NCI-H226 (cell line): ENCODE results near the gene SAT1.

Source experiments
- DNase-seq: peaks from one replicate; pipeline ENCODE4 v3.0.0-alpha.2; 2015

The SAT1 gene

GRCh38 chrX:23811656-23812055 is 28.7 kb downstream of the SAT1 start:
- no peak for DNase-seq

GRCh38 chrX:23813808-23814207 is 30.8 kb downstream of the SAT1 start:
- DNase-seq = no peak

DNA sequence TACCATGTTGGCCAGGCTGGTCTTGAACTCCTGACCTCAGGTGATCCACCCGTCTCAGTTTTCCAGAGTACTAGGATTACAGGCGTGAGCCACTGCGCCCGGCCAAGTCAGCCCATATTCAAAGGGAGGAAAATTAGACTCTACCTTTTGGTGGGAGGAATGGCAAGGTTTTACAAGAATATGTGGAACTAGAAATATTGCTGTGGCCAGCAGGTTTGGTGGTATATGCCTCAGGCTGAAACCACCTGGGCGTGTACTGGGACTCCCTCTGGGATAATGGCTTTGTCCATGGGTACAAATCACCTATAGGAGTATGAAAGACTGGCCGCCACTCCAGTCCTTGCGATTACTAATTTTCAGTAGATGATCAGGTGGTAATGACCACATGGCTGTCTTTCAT is 32.4 kb downstream of the SAT1 start:
- DNase-seq = no peak

- no peak for DNase-seq
These were observed 33.2 kb downstream of the SAT1 start for GRCh38 chrX:23816179-23816578.

DNA sequence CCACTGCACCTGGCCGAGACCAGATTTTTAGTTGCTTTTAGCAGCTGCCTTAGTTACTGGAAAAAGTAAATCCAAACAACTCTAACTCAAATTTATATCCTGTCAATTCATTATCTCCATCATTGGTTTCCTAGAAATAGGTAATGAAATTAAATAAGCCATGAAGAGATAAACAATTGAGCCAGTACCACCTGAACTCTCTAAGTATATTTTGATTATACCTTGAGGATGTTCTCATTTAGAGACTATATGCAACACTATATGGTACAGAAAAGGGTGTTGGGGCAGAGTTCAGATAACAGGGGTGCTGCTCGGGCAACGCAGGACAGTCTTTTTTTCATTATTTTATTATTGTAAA is 35.0 kb downstream of the SAT1 start:
- no peak for DNase-seq

DNA sequence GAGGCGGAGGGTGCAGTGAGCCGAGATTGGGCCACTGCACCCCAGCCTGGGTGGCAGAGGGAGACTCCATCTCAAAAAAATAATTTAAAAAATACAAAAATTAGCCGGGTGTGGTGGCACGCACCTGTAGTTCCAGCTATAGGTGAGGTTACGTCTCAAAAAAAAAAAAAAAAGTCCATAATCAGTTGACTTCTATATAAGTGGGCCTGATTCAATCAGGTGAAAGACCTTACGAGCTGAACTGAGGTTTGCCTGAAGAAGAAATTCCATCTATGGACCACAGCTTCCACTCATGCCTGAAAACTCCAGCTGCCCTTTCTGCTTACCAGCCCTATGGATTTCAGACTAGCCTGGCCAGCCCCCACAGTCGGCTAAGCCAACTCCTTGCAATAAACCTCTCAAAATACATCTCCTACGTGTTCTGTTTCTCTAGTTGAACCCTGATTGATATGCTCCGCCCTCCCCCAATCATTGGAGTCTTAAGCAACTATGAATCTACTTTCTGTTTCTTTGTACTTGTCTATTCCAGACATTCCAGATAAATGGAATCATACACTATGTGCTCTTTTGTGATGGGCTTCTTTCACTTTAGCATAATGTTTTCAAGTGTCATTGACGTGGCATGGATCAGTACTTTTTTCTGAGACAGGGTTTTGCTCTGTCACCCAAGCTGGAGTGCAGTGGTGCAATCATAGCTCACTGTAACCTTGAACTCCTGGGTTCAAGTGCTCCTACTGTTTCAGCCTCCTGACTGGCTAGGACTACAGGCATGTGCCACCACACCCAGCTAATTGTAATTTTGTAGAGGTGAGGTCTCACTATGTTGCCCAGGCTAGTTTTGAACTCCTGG is 36.6 kb downstream of the SAT1 start:
- DNase-seq = peak; percentile 20

GRCh38 chrX:23820235-23820782 is 37.3 kb downstream of the SAT1 start:
- DNase-seq = peak; percentile 38

- DNase-seq = no peak
These were observed 38.9 kb downstream of the SAT1 start for GRCh38 chrX:23821847-23822246.

GRCh38 chrX:23822397-23822796 is 39.4 kb downstream of the SAT1 start:
- DNase-seq = no peak

- DNase-seq = no peak
These were observed 39.9 kb downstream of the SAT1 start for GRCh38 chrX:23822841-23823240.

DNA sequence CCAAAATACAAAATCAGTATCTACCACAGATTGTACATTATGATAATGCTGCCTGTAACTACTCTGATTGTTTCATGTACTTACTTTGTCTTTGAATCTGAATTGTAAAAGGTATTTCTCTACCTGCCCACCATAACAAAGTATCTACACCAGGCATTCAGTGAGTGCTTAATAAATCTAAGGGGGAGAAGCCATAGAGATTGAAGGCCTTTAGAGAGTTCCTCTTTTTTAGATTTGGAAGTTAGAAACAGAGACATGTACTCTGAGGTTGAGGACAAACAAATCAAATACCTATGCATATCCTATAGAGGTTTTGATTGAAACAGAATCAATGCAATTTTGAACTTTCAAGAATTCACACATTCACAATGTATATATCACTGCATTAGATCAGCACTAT is 42.7 kb downstream of the SAT1 start:
- no peak for DNase-seq

GRCh38 chrX:23826216-23826615 is 43.2 kb downstream of the SAT1 start:
- DNase-seq = no peak

DNA sequence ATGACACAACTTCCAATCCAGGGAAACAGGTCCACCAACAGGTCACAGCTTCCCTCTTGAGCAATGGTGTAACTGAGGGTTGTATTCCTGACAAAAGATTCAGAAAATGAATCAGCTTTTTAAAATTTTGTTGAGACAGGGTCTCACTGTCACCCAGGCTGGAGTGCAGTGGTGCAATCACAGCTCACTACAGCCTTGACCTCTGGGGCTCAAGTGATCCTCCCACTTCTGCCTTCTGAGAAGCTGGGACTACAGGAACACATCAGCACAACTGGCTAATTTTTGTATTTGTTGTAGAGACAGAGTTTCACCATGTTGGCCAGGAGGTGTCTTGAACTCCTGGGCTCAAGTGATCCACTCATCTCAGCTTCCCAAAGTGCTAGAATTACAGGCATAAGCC is 43.7 kb downstream of the SAT1 start:
- DNase-seq = no peak

DNA sequence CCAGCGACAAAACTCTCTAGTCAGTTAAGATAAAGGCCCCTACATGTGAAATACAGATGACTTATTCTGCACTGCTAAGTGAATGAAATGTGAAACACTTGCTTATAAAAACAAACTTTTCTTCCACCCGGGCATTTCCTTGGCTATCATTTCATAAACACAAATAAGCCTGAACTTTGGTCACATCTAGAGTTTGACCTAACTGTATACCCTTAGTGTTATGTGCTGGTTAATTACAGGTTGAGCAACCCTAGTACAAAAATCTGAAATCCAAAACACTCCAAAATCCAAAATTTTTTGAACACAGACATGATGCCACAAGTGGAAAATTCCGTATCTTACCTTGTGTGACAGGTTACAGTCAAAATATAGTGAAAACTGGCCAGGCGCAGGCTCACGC is 45.9 kb downstream of the SAT1 start:
- no peak for DNase-seq

DNA sequence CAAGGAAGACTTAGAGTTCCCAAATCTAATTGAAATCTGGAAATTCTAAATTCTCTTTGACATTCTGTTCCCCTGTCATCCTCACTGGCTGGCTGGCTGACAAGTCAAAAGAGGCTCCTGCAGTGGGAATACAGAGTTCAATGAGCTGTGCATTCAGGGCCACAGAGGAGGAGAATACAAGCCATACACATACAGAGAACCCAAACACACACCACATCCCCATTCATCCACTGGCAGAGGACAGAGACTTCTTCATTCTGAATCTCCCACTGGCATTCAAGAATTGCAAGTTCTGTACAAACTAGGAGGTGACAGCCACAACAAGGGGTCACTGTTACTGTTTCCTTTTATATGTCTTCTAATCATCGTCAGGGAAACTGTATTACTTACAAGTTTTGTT is 49.7 kb downstream of the SAT1 start:
- DNase-seq = no peak
